SH-SY5Y (cell line): ENCODE measurements around the gene MED9.

Source experiments
- GATA2 ChIP-seq: IDR thresholded peaks from 2 replicates; pipeline ENCODE4 v1.6.1; 2011; ENCODE audit warnings: mild to moderate bottlenecking, low read depth, low read length
- GATA3 ChIP-seq: IDR thresholded peaks from 2 replicates; pipeline ENCODE4 v1.6.1; 2011; ENCODE audit warnings: low read depth, mild to moderate bottlenecking, low read length, moderate library complexity

DNA sequence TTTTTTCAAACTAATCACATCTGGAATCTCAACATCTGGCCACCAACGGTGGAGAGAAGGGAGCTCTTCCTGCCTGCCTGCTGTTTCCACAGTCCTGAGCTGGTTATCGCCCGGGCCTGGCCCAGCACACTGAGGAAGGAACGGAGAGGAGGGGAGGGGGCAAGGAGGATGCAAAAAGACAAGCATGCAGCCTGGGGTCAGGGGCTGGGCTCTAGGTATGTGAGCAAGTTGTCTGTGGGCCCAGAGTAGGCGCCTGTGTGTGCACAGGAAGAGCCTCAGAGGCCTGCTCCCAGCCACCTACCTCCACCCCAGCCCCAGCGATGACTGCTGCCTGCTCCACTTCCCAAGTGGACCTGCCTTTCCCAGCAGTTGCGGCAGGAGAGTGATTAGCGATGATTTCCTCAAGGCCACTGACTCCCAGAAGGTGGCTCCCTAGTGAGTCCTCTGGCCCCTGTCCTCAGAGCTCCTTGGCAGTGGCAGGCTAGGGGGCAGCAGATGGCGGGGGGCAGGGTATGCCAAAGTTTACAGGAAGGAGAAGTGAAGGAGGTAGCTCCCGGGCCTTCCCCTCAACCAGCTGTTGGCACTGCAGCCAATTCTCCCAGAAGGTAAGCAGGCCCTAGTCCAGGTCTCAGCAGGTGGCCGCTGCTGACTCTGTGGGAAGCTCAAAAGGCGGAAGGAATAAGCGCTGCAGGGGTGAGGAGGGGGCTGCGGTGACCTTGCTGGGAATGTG lies 46.4 kb downstream of the MED9 start:
- TF ChIP-seq GATA2, result no peak
- TF ChIP-seq GATA3, result no peak
